T-helper 17 cell (primary cell): ENCODE results near the gene COX7B. TPM values are rescaled to one million over a fixed set of nuclear protein-coding genes. Genes with fewer than 3 reads are reported as not detected.

ENCODE experiments used
- ATAC-seq: fragments of 150-1000 bp; cut with Tn5 transposase; 2 replicates; pipeline ENCODE4 v1.10.0; 2021; ENCODE audit warnings: mild to moderate bottlenecking, moderate library complexity
- DNase-seq, 3 donors: peaks; one replicate each; pipeline versions ENCODE4 v3.0.0 to v3.0.0-alpha.2; 2020 to 2021
- H3K9me3 ChIP-seq: one replicate; pipeline ENCODE4 v1.7.0; 2013; ENCODE audit warnings: low read length, mild to moderate bottlenecking; ENCODE audit not compliant: control insufficient read depth, poor library complexity, severe bottlenecking
- H3K27ac Mint-ChIP-seq: one replicate; pipeline ENCODE4 v1.8.0; 2022; ENCODE audit warnings: mild to moderate bottlenecking, moderate library complexity, mixed read lengths
- H3K27me3 Mint-ChIP-seq: one replicate; pipeline ENCODE4 v1.8.0; 2022; ENCODE audit warnings: mixed read lengths
- H3K36me3 Mint-ChIP-seq: one replicate; pipeline ENCODE4 v1.8.0; 2022; ENCODE audit warnings: low read depth, mixed read lengths
- H3K4me1 Mint-ChIP-seq: one replicate; pipeline ENCODE4 v1.8.0; 2022; ENCODE audit warnings: mild to moderate bottlenecking, mixed read lengths
- H3K4me3 Mint-ChIP-seq: one replicate; pipeline ENCODE4 v1.8.0; 2022; ENCODE audit warnings: mild to moderate bottlenecking, moderate library complexity, mixed read lengths
- total RNA-seq, 4 donors: library from RNA in 2 of 4; stranded (reverse) in 2 of 4; gene quantifications; one replicate each; pipeline ENCODE4 v1.2.3 and lab custom pipeline; 2022 to 2026

The COX7B gene
- total RNA-seq, 2 donors from 2014 or later: 114 to 115 TPM

DNA sequence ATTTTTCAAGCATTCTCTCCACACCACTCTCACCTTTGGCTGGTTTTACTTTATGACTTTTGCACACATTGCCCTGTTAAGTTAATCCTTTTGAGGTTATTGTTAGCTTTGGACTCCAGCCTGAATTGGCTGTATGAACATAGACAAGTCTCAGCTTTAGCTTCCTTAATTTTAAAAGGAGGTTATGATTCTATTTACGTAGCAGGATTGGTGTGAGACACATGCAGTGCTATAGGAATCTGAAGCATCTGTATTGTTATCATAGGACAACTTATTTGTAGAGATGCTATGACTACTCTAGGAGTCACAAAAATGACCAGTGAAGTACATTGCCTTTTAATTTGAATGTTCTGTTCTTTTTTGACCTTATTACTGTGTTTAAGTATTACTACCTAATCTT is 54.4 kb downstream of the COX7B start:
- Mint-ChIP-seq H3K36me3 (no peaks in the 10 kb centered on the region), H3K27me3 (no peaks in the 10 kb centered on the region), H3K4me1 (peaks cover 11% of the 10 kb centered on the region), H3K4me3 (no peak overlapping the region), H3K27ac (no peak overlapping the region)
- H3K9me3 ChIP-seq: no peaks in the 10 kb centered on the region
- ATAC-seq: no peak
- no peak for DNase-seq

Other genes starting within 250 kb of the COX7B start
- 100 to 1,000 TPM; 103 to 104 TPM for gene ATRX, start 113.3 kb upstream of the COX7B start, total RNA-seq
- gene MAGT1, start 4.0 kb upstream of the COX7B start, total RNA-seq: 10 to 100 TPM; 36.5 to 38.6 TPM
- 10 to 100 TPM; 11.9 to 12.5 TPM for gene ATP7A, start 11.2 kb downstream of the COX7B start, total RNA-seq
- not detected for gene PGAM4, start 70.2 kb downstream of the COX7B start, total RNA-seq
- gene PGK1, start 204.8 kb downstream of the COX7B start, total RNA-seq: 100 to 1,000 TPM; 256 to 258 TPM
- gene TAF9B, start 240.2 kb downstream of the COX7B start, total RNA-seq: 10 to 100 TPM; 10.3 to 12.6 TPM